Measurements from ENCODE around the gene FBXL2.
"Not testable (repeated sequence)": the region's sequence is repeated elsewhere in the genome, so short reads cannot be mapped to it uniquely, and the experiment has no call there.

Gene FBXL2

DNA sequence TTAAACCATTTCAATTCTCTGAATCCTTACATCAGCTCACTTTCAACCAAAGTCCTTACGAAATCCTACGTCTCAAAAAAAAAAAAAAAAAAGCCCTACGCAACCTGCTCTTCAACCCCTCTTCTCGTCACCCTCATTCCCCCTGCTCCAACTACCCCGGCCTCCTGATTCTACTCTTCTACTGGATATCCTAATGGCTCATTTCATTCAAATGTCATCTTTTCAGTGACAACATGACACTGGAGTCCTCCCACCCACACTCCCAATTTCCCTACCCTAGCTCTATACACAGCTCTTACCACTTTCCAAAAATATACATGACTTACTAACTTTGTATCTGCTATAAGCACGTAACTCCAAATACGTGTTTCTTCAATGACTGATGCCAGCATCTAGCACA lies 151.5 kb downstream of the FBXL2 start:
- DNase-seq (ENCODE audit: low read depth in 2 of 2), result no peak

DNA sequence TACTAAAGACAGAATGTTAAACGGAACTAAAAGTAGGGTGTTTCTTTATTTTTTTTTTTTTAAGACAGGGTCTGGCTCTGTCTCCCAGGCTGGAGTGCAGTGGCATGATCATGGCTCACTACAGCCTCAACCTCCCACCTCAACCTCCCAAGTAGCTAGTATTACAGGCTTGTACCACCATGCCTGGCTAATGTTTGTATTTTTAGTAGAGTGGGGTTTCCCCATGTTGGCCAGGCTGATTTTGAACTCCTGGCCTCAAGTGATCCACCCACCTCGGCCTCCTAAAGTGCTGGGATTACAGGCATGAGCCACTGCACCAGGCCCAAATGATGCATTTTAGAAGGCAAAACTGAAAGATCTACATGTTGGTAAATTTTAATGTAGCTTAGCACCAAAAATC lies 152.1 kb downstream of the FBXL2 start:
- DNase-seq (ENCODE audit: low read depth in 2 of 2), result not testable (repeated sequence)

DNA sequence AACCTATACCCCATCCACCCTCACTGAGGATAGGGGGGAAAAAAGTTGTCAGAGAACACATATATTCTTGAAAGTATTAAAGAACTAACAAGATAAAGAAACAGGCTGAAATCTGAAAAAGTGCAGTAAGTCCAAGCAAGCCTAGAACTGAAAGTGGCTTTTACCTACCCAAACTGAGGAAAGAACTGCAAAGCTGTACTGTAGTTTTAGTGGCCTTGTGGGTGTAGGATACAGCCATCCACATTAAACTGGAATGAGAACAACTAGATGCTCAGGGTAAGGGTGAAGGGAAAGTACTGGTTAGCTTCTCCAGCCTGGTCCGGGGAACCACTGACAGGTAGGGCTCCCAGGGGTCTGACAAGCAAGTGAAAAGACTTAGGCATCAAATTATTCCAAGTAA lies 152.8 kb downstream of the FBXL2 start:
- DNase-seq (ENCODE audit: low read depth in 2 of 2), result no peak

DNA sequence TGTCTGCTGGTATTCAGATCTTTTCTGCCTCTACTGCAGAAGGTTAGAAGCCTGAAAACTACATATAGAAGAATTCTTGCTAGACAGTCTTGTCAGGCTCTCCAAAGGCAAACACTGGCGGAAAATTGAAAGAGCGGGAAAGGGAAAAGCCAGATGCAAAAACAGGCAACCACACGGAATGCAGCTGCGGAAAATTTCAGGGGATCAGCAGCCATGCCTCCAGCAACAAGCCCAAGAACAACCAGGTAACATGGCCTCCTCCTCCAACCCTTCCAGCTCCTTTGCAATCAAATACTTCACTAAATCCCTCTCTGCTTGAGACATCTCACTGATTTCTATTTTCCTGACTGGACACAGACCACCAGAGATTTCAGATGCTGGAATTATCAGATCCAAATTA lies 153.3 kb downstream of the FBXL2 start:
- DNase-seq (ENCODE audit: low read depth in 2 of 2), result no peak

DNA sequence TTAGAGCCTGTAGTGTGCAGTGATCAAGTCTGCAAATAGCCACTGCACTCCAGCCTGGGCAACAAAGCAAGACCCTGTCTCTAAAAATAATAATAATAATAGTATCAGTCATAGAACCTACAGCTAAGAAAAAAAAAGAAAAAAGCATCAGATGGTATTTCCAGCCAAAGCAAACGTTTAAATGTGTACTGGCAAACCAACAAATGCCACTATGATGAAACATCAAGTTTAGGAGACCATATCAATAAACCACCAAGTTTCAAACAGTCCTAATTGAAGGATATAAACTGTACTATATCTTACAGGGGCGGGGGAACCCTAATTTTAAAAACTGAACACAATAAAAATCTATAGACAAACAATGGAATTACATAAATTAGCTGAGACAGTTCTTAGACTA lies 156.6 kb downstream of the FBXL2 start:
- DNase-seq (ENCODE audit: low read depth in 2 of 2), result no peak
